Tibial nerve (tissue), 3 donors: ENCODE measurements around the gene JMJD7.

Source experiments
- CTCF ChIP-seq, 5 experiments: fragments of 200-600 bp in 3 of 5; fragments of 450-650 bp in 2 of 5; sonication (generic) in 3 of 5; IDR thresholded peaks; one replicate each; pipeline ENCODE4 v1.5.1; 2016 to 2019; ENCODE audit warnings: antibody characterized with exemption in 5 of 5, mild to moderate bottlenecking in 3 of 5, moderate library complexity in 2 of 5
- POLR2A ChIP-seq, 2 donors: fragments of 450-650 bp; IDR thresholded peaks; one replicate each; pipeline ENCODE4 v1.6.1; 2017; ENCODE audit warnings: antibody characterized with exemption in 2 of 2, mild to moderate bottlenecking in 2 of 2, moderate library complexity in 2 of 2

DNA sequence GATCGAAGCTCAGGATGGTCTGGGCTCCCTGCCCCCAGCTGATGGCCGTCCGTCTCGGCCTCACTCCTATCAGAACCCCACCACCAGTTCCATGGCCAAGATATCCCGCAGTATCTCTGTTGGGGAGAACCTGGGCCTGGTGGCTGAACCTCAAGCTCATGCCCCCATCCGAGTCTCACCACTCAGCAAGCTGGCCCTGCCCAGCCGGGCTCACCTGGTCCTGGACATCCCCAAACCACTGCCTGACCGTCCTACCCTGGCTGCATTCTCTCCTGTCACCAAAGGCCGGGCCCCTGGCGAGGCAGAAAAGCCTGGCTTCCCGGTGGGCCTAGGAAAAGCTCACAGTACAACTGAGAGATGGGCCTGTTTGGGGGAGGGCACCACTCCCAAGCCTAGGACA is 4.4 kb upstream of the JMJD7 start:
- no peak for TF ChIP-seq POLR2A (IDR thresholded peaks at IDR 0.05)
- TF ChIP-seq CTCF (IDR thresholded peaks at IDR 0.05): no peak
